Inflammatory macrophage treated with lipopolysaccharide for 1 hour (primary cell): Measurements from ENCODE around the gene SACM1L.

Experiments
- DNase-seq, 2 donors: peaks; one replicate each; pipeline ENCODE4 v3.0.0-alpha.2; 2020 to 2022

Gene SACM1L

DNA sequence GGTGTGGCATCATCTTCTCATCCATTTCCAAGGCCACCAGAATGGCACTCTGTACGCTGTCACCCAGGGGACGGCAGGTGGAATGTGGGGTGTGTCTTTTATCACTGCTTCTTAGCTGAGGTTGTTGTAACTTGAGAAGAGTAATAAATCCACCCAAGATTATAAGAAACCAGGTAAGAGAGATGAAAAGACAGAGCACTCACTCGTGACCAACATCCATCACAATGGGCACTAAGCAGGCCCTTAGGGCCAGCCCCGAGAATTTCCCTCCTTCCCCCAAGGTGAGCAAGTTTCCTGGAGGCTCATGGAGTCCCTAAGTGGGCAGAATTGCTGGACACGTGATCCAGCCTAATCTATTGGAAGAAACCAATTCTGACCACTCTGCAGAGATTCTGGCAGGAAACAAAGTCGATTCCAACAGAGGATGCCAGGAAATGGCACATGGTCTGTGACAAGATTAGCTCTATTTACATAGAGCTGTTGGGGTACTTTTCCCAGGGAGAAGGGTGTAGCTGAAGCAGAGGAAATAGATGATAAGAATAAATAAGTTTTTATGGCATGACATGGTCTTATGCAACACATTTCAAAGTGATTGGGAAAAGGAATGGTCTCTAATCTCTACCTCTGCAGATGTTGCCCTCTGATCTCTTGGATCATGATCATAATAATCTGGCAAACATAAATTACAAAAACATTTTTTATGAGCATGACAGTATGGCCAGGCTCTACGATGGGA is 84.7 kb downstream of the SACM1L start:
- DNase-seq, result no peak

- no peak for DNase-seq
These were observed 85.7 kb downstream of the SACM1L start for GRCh38 chr3:45774581-45775521.

GRCh38 chr3:45775571-45776300 is 86.5 kb downstream of the SACM1L start:
- DNase-seq, result no peak

DNA sequence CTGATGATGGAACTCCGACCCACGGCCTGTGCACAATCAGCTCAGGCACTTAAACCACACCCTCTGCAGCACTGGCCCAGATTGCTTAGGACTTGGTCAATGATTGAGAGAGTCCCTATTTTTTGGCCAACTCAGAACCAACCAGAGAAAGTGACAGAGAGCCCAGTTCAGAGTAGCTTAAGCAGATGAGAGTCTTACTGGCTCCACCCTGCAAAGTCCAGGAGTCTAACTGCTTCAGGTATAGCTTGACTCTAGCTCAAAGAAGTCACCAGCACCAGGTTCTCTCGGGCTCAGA is 87.1 kb downstream of the SACM1L start:
- no peak for DNase-seq

GRCh38 chr3:45776611-45777010 is 87.4 kb downstream of the SACM1L start:
- no peak for DNase-seq

- no peak for DNase-seq
These were observed 88.0 kb downstream of the SACM1L start for GRCh38 chr3:45777111-45777745.

DNA sequence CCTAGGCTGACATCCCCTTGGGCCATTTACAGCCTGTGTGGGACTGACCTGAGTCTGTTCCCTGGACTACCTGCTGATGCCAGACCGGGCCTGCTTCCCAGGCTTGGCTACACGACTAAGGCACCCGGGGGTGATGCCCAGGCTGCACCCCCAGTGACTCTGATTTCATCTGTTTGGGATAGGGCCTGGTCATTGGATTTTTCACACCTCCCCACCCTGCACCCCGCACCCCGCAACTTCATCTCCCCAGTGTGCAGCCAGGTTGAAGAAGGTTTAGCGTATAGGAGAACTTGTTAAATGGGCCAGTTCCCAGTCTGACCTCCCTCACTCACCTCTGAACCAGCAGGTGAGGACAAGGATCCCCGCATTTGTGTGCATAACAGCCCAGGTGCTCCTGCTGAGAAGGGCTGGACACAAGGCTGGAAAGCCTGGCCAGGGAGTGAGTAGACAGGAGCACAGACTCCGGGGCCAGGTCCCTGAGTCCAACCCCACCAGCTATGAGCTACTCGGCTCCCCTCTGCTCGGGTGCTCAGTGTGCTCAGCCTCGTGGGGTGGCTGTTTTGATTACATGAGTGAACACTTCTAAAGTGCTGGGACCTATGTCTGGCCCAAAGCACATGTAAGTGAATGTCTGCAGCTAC is 88.7 kb downstream of the SACM1L start:
- no peak for DNase-seq

- no peak for DNase-seq
These were observed 89.6 kb downstream of the SACM1L start for GRCh38 chr3:45778761-45779201.

- DNase-seq, result no peak
These were observed 90.8 kb downstream of the SACM1L start for GRCh38 chr3:45779746-45780735.

DNA sequence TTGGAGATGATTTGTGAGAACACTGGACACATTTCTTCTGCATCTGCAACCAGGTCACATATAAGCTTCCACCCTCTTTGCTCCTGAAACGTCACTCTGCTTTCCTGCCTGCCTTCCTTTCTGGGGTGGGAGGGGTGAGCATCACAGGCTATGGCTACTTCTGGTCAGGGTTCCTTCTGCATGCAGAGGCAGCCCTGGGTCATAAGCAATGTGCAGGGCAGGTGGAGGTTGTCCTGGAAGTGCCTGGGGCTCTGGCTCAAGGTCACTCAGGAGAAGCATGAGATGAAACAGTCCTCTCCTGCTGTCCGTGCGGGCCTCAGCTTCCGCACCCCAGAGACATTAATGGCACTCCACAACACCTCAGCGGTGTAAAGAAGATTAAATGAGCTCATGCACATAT is 92.1 kb downstream of the SACM1L start:
- no peak for DNase-seq

DNA sequence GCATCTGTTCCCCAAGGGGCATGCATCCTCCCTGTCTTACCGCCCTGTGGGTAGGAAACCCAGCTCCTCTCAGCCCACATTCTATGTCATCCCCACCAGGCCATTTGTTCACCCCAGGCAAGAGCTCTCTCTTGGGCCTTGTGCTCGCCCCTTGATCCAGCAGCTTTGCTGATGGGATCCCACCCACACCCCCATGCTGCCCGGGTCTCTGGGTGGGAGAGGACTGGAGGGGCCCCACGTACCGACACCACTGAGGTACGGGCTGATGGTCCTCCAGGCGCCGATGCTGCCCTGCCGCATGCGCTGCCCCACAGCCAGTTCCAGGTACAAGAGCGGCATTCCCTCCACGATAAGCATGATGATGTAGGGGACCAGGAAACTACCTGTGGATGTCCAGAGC is 92.6 kb downstream of the SACM1L start:
- DNase-seq, result no peak

DNA sequence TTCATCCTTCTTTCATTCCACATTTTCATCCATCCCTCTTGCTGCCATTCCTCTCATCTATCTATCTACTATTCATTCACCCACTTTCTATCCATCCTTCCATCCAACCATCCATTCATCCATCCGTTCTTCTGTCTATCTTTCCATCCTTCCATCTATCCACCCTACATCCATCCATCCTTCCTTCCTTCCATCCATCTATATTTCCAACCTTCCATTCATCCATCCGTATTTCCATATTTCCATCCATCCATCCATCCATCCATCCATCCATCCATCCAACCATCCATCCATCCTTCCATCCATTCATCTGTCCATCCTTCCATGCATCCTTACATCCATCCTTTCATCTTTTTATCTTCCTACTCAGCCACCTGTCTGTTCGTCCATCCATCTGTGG is 93.2 kb downstream of the SACM1L start:
- no peak for DNase-seq

DNA sequence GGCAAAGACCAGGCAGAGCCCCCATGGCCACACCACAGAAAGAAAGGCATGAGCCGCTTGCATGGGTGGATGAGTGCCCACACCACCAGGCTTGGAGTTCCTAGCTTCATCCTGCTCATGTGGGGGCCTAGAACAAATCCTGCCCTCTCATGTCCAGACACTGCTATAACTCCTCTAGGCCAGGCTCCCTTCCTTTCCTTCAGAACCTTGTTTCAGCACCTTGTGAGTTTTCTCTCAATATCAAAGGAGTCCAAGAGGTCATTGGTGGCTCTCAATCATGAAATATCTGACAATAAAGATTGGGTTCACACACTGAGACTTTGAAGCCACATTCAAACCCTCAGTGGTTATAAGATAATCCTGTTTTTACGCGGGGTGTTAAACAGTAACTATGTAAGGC is 94.5 kb downstream of the SACM1L start:
- no peak for DNase-seq

GRCh38 chr3:45785605-45786150 is 96.5 kb downstream of the SACM1L start:
- no peak for DNase-seq

GRCh38 chr3:45786801-45787495 is 97.8 kb downstream of the SACM1L start:
- DNase-seq, result no peak

- DNase-seq, result no peak
These were observed 98.4 kb downstream of the SACM1L start for GRCh38 chr3:45787551-45787950.

- DNase-seq, result no peak
These were observed 100.1 kb downstream of the SACM1L start for GRCh38 chr3:45789235-45789812.

DNA sequence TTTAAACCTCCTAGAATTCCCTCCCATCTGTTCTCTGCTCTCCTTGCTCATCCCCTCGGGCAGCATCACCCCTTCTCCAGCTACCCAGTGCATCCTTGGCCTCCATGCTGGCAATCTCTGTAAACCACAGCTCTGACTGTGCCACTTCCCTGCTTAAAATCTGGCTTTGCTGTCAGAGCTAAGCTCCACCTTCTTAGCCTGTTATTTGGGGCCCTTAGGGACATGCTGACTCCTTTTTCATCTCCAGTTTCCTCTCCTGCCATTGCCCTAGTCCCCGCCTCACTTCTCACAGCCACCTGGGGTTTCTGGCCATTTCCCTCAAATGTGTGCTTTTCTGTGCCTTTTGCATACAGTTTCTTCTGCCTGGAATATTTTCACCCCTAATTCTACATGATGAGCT is 101.4 kb downstream of the SACM1L start:
- no peak for DNase-seq

DNA sequence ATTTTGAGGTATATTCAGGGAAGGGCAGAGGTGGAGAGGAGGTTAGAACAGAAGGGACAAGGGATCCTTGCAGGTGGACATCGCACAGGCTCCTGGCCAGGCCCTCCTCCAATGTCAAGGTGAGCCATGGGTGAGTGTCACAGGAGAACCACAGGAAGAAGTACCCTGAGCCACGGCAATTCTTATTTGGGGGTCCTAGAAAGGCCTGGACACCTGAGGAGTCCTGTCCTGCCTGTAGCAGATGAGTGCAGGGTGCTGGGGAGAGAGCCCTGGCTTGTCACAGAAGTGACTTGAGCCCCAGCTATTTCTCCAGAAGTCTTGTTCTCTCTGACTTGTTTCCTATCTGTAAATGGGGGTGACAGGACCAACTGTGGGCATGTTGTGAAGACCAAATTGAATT is 102.8 kb downstream of the SACM1L start:
- no peak for DNase-seq
